ENCODE measurements around the gene ACOT4.

Gene ACOT4

DNA sequence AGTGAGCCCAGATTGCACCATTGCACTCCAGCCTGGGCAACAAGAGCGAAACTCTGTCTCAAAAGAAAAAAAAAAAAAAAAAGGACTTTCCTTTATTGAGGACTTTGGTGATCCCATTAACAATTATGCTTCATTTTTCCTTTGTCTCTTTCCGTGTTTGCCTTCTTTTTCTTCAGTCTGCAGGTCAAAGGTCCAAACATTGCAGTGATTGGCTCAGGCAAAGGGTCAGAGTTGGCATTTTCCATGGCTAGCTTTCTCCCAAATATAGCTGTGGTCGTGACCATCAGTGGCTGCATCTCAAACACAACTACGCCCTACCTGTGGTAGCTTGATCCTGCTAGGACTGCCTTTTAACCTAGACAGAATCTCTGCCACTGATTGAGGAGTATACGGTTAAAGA is 46.2 kb downstream of the ACOT4 start:
- Histone ChIP-seq H3K27ac (ENCODE audit: low read length) (no peak overlapping the region), H3K36me3 (ENCODE audit: control insufficient read depth, low read depth, low read length) (no peaks in the 10 kb centered on the region), H3K4me1 (ENCODE audit: control insufficient read depth, low read depth, low read length) (peaks cover 8% of the 10 kb centered on the region), H3K27me3 (ENCODE audit: control insufficient read depth, insufficient read depth, low read length) (no peaks in the 10 kb centered on the region), H3K4me3 (ENCODE audit: low read length) (no peak overlapping the region), H3K9me3 (ENCODE audit: control insufficient read depth, low read depth, low read length) (no peaks in the 10 kb centered on the region), H3K9ac (ENCODE audit: low read length) (no peak overlapping the region)

DNA sequence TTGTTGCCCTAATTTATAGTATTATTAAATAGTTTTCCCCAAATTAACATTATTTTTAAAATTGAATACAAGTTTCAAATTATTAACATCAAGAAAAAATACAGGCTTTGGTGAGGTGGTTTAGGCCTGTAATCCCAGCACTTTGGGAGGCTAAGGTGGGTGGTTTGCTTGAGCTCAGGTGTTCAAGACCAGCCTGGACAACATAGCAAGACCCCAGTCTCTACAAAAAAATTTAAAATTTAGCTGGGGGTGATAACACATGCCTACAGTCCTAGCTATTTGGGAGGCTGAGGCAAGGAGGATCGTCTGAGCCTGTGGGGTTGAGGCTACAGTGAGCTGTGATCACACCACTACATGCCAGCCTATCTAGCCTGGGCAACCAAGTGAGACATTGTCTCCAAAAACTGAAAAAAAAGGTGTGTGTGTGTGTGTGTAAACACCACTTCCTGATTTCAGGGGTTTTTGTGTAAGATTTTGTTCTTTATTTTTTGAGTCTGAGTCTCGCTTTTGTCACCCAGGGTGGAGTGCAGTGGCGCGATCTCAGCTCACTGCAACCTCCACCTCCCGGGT is 49.2 kb downstream of the ACOT4 start:
- no peaks in the 10 kb centered on the region for H3K36me3 ChIP-seq (ENCODE audit: control insufficient read depth, low read depth, low read length)
- H3K27ac ChIP-seq (ENCODE audit: low read length): no peak overlapping the region
- H3K4me1 ChIP-seq (ENCODE audit: control insufficient read depth, low read depth, low read length): peaks cover 8% of the 10 kb centered on the region
- H3K9me3 ChIP-seq (ENCODE audit: control insufficient read depth, low read depth, low read length): no peaks in the 10 kb centered on the region
- H3K4me3 ChIP-seq (ENCODE audit: low read length): no peak overlapping the region
- no peaks in the 10 kb centered on the region for H3K27me3 ChIP-seq (ENCODE audit: control insufficient read depth, insufficient read depth, low read length)
- H3K9ac ChIP-seq (ENCODE audit: low read length): no peak overlapping the region

DNA sequence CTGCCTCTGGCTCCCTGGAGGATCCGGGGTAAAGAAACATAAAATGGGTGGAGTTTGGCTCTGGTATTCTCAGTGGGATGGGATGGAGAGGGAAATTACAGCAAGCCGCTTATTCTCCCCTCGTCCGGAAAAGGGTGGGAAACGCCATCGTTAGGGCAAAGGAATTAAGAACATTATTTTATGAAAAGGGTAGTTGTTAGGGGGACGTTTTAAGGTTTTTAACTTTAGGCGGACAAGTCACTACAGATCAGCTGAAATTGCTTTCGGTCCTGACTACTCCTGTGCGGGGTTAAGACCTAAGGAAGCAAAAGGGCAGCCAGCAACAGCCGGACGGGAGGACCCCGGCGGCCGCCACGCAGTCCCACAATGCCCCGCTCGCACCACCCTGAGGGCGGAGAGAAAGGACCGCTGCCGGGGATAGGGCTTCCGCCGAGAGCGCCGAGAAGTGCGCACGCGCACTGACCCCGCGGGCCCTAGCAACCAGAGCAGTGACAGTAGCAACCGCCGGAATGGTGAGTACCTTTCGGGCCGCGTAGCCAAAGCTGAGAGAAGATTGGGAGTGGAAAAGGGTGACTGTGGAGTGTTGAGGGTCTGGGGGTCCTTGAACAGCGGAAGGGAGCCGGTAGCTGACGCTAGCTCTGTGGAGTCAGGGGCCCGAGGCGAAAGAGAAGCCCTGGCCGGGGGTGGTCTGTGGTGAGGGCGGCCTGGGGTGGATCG is 53.0 kb downstream of the ACOT4 start, which contains the start of gene DNAL1:
TSS of gene DNAL1 (plus strand) at position 456 of the 717 bp plus-strand sequence. CDS start at position 510, 54 bp downstream.
- Histone ChIP-seq H3K27me3 (ENCODE audit: control insufficient read depth, insufficient read depth, low read length) (no peaks in the 10 kb centered on the region), H3K9ac (ENCODE audit: low read length) (peak within 1 kb of the TSS; percentile 59), H3K4me1 (ENCODE audit: control insufficient read depth, low read depth, low read length) (peaks cover 8% of the 10 kb centered on the region), H3K27ac (ENCODE audit: low read length) (peak within 1 kb of the TSS; percentile 8), H3K4me3 (ENCODE audit: low read length) (peak within 1 kb of the TSS; percentile 89), H3K36me3 (ENCODE audit: control insufficient read depth, low read depth, low read length) (no peaks in the 10 kb centered on the region), H3K9me3 (ENCODE audit: control insufficient read depth, low read depth, low read length) (no peaks in the 10 kb centered on the region)

DNA sequence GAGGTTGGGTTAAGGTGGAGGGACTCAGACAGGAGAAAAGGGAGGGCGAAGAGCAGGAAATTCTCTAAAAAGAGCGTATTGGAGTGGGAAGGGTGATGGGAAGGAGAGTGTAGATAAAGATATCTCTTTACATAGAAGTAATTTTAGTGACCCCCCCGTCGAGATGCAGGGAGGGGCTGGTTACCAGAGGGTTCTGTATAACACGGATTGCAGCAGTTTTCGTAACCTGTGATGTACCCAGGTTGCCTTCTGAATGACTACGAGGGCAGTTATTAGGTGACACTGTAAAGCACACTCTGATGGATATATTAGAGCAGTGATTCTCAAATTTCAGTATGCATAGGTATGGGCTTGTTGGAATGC is 53.6 kb downstream of the ACOT4 start:
- Histone ChIP-seq H3K9me3 (ENCODE audit: control insufficient read depth, low read depth, low read length) (no peaks in the 10 kb centered on the region), H3K27ac (ENCODE audit: low read length) (no peak overlapping the region), H3K36me3 (ENCODE audit: control insufficient read depth, low read depth, low read length) (no peaks in the 10 kb centered on the region), H3K9ac (ENCODE audit: low read length) (peak overlapping the region; percentile 59), H3K4me1 (ENCODE audit: control insufficient read depth, low read depth, low read length) (peaks cover 8% of the 10 kb centered on the region), H3K4me3 (ENCODE audit: low read length) (peak overlapping the region; percentile 89), H3K27me3 (ENCODE audit: control insufficient read depth, insufficient read depth, low read length) (no peaks in the 10 kb centered on the region)

All from iPS-18a (cell line).